ENCODE data around the gene PPIL6. TPM values are rescaled to one million over a fixed set of nuclear protein-coding genes. Genes with fewer than 3 reads are reported as not detected.
"Not testable (repeated sequence)": the region's sequence is repeated elsewhere in the genome, so short reads cannot be mapped to it uniquely, and the experiment has no call there.

The PPIL6 gene
- total and polyA plus RNA-seq, 2 donors (not counting 1 experiment from before 2014, with no cell fraction given) = 0.85 to 1.8 TPM

DNA sequence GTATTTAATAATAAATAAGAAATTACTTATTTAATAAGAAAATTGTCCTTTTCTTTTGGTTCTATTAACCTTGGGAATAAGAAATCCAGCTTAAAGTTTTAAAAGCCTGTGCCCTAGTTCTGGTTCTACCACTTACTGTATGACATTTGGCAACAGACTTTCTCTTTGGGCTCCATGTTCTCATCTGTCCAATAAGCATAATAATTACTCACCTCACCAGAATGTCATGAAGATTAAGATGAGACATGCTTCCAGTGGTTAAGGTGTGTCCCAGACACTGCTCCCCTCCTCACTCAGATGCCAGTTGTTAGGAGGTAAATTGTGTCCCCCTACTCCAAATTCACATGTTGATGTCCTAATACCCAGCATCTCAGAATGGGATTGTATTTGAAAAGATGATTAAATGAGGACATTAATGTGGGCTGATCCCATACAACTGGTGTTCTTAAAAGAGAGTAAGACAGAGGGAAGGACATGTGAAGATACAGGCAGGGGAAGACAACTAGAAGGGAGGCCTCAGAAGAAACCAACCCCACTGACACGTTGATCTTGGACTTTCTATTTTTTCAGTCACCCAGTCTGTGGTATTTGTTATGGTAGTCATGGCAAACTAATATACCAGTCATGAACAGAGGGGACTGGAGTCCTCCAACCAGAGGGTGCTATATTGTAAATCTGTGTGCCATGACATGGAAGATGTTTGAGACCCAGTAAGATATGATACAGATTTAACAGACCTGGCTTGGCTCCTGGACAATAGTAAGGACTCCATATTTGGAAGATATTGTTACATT lies 21.5 kb upstream of the PPIL6 start:
- no CpG with 5 or more reads among the region's 1 CpG for WGBS (ENCODE audit: insufficient coverage)
- Histone ChIP-seq H3K4me1 (ENCODE audit: control insufficient read depth in 2 of 2, insufficient read depth in 2 of 2, low read length in 2 of 2) (peaks cover 32 to 41% of the 10 kb centered on the region in 2 donors), H3K27me3 (replicated peaks in 1 of 4; ENCODE audit: control extremely low read depth in 1 of 4, control insufficient read depth in 3 of 4, insufficient read depth in 4 of 4, low read length in 3 of 4) (no peaks in the 10 kb centered on the region), H3K4me2 (replicated peaks; ENCODE audit: low read depth, low read length, poor library complexity, severe bottlenecking) (no peak overlapping the region), H3K9me3 (ENCODE audit: control extremely low read depth in 1 of 3, control insufficient read depth in 2 of 3, insufficient read depth in 1 of 3, low read length in 2 of 3) (peaks cover 0 to 2% (median 0%) of the 10 kb centered on the region in 3 donors), H4K20me1 (ENCODE audit: control insufficient read depth, insufficient read depth, low read length, poor library complexity, severe bottlenecking) (peaks cover 5% of the 10 kb centered on the region), H3K9ac (ENCODE audit: low read length) (no peak overlapping the region), H3K4me3 (ENCODE audit: control extremely low read depth in 1 of 5, extremely low read depth in 1 of 5, insufficient read depth in 1 of 5, low read depth in 2 of 5, low read length in 4 of 5) (no peak overlapping the region), H3K27ac (ENCODE audit: low read length in 2 of 2) (peak overlapping the region in 1 of 2 donors; percentile 71), H3K79me2 (ENCODE audit: control insufficient read depth, insufficient read depth, low read length) (peaks cover 25% of the 10 kb centered on the region), H2AFZ (ENCODE audit: insufficient read depth, low read depth, low read length, poor library complexity, severe bottlenecking) (no peak overlapping the region), H3K36me3 (replicated peaks in 1 of 2; ENCODE audit: control extremely low read depth in 1 of 2, control insufficient read depth in 1 of 2, extremely low read depth in 1 of 2, insufficient read depth in 2 of 2, low read length in 1 of 2) (peaks cover 0 to 49% of the 10 kb centered on the region in 2 experiments)
- DNase-seq (peak; percentile 25), ATAC-seq (ENCODE audit: low read depth) (no peak)
- Mint-ChIP-seq H3K4me1 (peaks cover 68% of the 10 kb centered on the region), H3K27me3 (no peaks in the 10 kb centered on the region), H3K27ac (peak overlapping the region; percentile 68), H3K9me3 (ENCODE audit: insufficient read depth) (no peaks in the 10 kb centered on the region), H3K4me3 (no peak overlapping the region)
- intact Hi-C loops (cut with micrococcal nuclease) = no loop called here
- ChIA-PET POLR2A (no interaction called here), CTCF (interaction anchor here (1.0 kb wide), 1 partner anchor 11 kb away, joined by 3 read pairs; no protein-coding TSS in a partner anchor)
- no peak for TF ChIP-seq EZH2 (IDR thresholded peaks at IDR 0.05; ENCODE audit: borderline replicate concordance, insufficient read depth, low read depth, low read length, poor library complexity, severe bottlenecking)

DNA sequence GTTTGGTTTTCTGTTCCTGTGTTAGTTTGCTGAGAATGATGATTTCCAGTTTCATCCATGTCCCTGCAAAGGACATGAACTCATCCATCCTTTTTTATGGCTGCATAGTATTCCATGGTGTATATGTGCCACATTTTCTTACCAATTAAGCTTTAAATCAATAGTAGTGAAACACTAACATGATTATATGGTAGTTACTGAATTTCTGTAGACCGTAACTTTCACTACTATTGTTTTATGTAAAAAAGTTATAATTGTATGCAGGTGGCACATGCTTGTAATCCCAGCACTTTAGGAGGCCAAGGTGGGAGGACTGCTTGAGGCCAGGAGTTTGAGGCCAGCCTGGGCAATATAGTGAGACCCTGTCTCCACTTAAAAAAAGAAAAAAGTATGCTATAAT lies 20.8 kb upstream of the PPIL6 start:
- H3K27me3 Mint-ChIP-seq; DNase-seq; H3K9me3 ChIP-seq (ENCODE audit: control extremely low read depth in 1 of 3, control insufficient read depth in 2 of 3, insufficient read depth in 1 of 3, low read length in 2 of 3); H2AFZ ChIP-seq (ENCODE audit: insufficient read depth, low read depth, low read length, poor library complexity, severe bottlenecking); ATAC-seq (ENCODE audit: low read depth); H3K4me3 ChIP-seq (ENCODE audit: control extremely low read depth in 1 of 5, extremely low read depth in 1 of 5, insufficient read depth in 1 of 5, low read depth in 2 of 5, low read length in 4 of 5); H3K9ac ChIP-seq (ENCODE audit: low read length); H3K4me2 ChIP-seq (replicated peaks; ENCODE audit: low read depth, low read length, poor library complexity, severe bottlenecking); intact Hi-C loops (cut with micrococcal nuclease); H4K20me1 ChIP-seq (ENCODE audit: control insufficient read depth, insufficient read depth, low read length, poor library complexity, severe bottlenecking); H3K9me3 Mint-ChIP-seq (ENCODE audit: insufficient read depth); H3K27me3 ChIP-seq (replicated peaks in 1 of 4; ENCODE audit: control extremely low read depth in 1 of 4, control insufficient read depth in 3 of 4, insufficient read depth in 4 of 4, low read length in 3 of 4); H3K4me3 Mint-ChIP-seq; POLR2A ChIA-PET: not testable (repeated sequence)
- no CpG with 5 or more reads among the region's 1 CpG for WGBS (ENCODE audit: insufficient coverage)
- H3K4me1 ChIP-seq (ENCODE audit: control insufficient read depth in 2 of 2, insufficient read depth in 2 of 2, low read length in 2 of 2) = peaks cover 40 to 49% of the 10 kb centered on the region in 2 donors
- H3K36me3 ChIP-seq (replicated peaks in 1 of 2; ENCODE audit: control extremely low read depth in 1 of 2, control insufficient read depth in 1 of 2, extremely low read depth in 1 of 2, insufficient read depth in 2 of 2, low read length in 1 of 2) = peaks cover 0 to 42% of the 10 kb centered on the region in 2 experiments
- peaks cover 27% of the 10 kb centered on the region for H3K79me2 ChIP-seq (ENCODE audit: control insufficient read depth, insufficient read depth, low read length)
- Mint-ChIP-seq H3K27ac (peak overlapping the region; percentile 57), H3K4me1 (peaks cover 74% of the 10 kb centered on the region)
- H3K27ac ChIP-seq (ENCODE audit: low read length in 2 of 2) = peak overlapping the region in 1 of 2 donors; percentile 98
- CTCF ChIA-PET = interaction anchor here (1.4 to 6.4 kb wide), 2 partner anchors 16 to 19 kb away, joined by 3 to 42 read pairs; partner anchors contain the start of gene ZBTB24
